GM18870 (cell line): ENCODE results near the gene SHLD2.
A peak's percentile ranks its signal among the peaks of the same experiment; 100 is the strongest.
"Not testable (repeated sequence)": the region's sequence is repeated elsewhere in the genome, so short reads cannot be mapped to it uniquely, and the experiment has no call there.

Experiments
- ATAC-seq: cut with Tn5 transposase; IDR thresholded peaks from one replicate; pipeline ENCODE4 v1.9.1; 2021; ENCODE audit warnings: moderate library complexity; ENCODE audit not compliant: unreplicated experiment

The SHLD2 gene

DNA sequence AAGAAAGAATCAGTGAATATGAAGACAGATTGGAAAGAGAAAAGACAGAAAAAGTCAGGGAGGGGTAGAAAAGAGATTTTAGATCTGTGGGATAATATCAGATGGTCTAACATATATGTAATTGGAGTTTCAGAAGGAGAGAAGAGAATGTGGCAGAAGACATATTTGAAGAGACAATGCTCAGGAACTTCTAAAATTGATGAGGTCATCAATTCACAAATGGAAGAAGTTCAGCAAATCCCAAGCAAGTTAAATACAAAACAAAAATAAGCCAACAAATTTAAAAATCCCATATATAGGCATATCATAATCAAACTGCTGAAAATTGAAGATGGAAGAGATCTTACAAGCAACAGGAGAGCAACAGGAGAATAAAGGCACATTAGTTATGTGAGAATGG lies 42.5 kb downstream of the SHLD2 start:
- not testable (repeated sequence) for ATAC-seq

GRCh38 chr10:87142230-87143108 lies 47.5 kb downstream of the SHLD2 start:
- not testable (repeated sequence) for ATAC-seq

DNA sequence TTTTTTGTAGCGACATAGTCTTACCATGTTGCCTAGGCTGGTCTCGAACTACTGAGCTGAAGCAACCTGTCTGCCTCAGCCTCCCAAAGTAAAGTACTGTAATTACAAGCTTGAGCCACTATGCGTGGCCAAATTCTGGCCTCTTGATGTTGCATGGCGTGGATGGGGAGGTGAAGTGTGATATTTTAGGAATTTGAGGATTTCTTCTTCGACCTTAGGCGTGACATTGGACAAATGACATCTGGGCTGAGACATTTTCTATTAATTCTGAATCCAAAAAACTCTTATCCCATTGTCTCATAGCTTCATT lies 48.1 kb downstream of the SHLD2 start:
- not testable (repeated sequence) for ATAC-seq

- not testable (repeated sequence) for ATAC-seq
These were observed 50.6 kb downstream of the SHLD2 start for GRCh38 chr10:87145598-87145997.

GRCh38 chr10:87149020-87149609 lies 54.1 kb downstream of the SHLD2 start:
- ATAC-seq: not testable (repeated sequence)

DNA sequence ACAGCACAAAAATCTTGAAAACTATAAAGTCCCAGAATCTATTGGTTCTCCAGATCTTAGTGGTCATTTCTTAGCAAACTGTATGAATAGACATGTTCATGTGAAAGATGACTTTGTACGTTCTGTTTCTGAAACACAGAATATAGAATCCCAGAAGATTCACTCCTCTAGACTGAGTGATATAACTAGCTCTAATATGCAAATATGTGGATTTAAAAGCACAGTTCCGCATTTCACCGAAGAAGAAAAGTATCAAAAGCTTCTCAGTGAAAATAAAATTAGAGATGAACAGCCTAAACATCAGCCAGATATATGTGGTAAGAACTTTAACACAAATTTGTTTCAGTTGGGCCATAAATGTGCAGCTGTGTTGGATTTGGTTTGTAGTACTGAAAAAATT lies 56.5 kb downstream of the SHLD2 start:
- not testable (repeated sequence) for ATAC-seq

DNA sequence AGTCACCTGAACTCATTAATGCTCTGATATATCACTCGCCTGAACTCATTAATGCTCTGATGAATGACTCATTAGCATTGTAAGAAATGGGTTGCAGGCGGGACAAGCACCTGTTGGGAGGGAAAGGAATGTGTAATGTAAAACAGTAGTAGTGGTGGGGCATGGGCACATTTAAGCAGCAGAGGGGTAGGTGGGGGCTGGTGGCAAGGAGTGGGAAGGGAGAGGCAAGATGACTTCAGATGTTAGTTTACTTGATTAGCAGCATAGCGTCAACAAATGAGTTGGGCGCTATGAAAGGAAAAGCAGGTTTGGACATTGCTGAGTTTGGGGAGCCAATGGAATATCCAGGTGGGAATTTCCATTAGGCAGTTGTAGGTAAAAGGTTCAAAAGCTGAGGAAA lies 61.8 kb downstream of the SHLD2 start:
- not testable (repeated sequence) for ATAC-seq

GRCh38 chr10:87157821-87158220 lies 62.8 kb downstream of the SHLD2 start:
- not testable (repeated sequence) for ATAC-seq

- not testable (repeated sequence) for ATAC-seq
These were observed 67.8 kb downstream of the SHLD2 start for GRCh38 chr10:87162703-87163293.

- ATAC-seq: not testable (repeated sequence)
These were observed 68.4 kb downstream of the SHLD2 start for GRCh38 chr10:87163414-87163813.

GRCh38 chr10:87169857-87170256 lies 74.9 kb downstream of the SHLD2 start:
- ATAC-seq: not testable (repeated sequence)

- not testable (repeated sequence) for ATAC-seq
These were observed 75.7 kb downstream of the SHLD2 start for GRCh38 chr10:87170705-87171104.

DNA sequence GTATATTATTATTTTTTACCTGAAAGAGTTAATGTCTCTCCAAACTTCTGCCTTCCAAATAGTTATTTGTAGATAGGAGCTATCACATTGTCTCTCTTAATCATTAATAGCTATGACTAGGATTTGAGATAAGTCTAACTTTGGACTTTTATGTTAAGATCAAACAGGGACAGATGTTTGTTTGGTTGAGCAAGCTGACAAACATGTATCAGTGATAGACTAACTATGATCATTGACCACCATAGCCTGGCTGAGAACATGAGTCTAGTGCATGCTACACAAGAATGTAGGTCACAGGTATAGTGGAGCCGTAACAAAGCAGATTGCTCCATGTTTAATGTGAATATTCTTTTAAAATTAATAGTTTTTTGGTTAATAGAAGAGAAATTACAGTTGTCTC lies 76.7 kb downstream of the SHLD2 start:
- not testable (repeated sequence) for ATAC-seq

GRCh38 chr10:87172178-87172577 lies 77.2 kb downstream of the SHLD2 start:
- not testable (repeated sequence) for ATAC-seq

- not testable (repeated sequence) for ATAC-seq
These were observed 82.6 kb downstream of the SHLD2 start for GRCh38 chr10:87177587-87177986.

GRCh38 chr10:87184421-87184820 lies 89.4 kb downstream of the SHLD2 start:
- ATAC-seq: not testable (repeated sequence)

GRCh38 chr10:87186016-87186415 lies 91.0 kb downstream of the SHLD2 start:
- not testable (repeated sequence) for ATAC-seq

DNA sequence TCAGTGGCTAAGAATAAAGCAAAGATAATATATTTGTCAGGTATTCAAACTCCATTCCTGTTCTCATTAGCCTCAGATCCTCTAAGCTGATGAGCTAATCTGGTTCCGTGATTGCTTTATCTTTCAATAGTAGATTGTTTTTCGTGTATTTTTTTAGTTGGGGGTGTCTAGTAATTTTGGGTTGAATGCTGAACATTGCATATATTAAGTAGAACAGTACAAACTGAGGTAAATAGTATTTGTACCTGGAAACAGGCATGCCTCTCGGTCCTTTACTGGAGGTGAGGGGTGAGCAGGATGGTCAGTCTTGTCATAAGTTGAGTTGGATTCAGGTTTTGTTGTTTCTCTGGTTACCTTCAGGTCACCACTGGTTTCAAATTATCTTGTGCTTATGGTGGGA lies 92.6 kb downstream of the SHLD2 start:
- not testable (repeated sequence) for ATAC-seq

DNA sequence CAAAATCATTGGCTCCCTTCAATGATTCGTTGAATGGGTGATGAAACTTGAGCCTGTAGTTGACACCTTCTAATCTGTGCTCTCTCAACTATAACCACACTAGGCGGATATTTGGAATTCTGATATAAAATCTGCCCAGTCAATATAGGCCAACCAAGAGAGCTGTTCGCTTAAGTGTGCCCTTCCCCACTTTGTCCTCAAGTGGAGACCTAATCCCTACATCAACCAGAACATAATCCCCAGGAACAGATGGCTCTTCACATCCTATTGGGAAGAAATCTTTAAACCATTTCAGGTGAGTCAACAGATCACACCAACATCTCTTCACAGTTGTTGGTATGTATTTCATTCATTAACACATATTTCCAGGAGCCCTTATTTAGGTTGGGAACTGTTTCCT lies 96.8 kb downstream of the SHLD2 start:
- ATAC-seq: not testable (repeated sequence)

GRCh38 chr10:87200924-87201323 lies 105.9 kb downstream of the SHLD2 start:
- peak; percentile 66 for ATAC-seq

DNA sequence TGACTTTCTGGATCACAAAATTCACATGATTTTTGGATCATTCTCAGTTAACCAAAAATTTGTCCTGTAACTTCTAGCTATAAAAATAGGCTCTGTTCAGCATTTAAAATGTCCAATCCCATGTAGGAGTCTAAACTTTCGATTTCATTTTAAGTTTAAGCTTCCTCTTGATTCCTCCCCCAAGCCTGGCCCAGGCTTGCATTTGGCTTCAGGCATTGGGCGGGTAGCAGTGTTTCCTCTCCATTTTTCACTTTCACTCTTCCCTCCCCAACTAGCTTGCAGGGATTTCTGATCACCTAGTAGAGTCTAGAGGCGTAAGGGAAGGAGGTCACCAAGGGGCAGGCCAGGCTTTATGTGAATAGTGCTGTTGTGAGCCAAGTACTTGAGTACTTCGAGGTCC lies 109.8 kb downstream of the SHLD2 start:
- peak; percentile 36 for ATAC-seq

GRCh38 chr10:87206922-87207321 lies 111.9 kb downstream of the SHLD2 start:
- not testable (repeated sequence) for ATAC-seq
